ENCODE measurements around the gene C6orf120.

DNA sequence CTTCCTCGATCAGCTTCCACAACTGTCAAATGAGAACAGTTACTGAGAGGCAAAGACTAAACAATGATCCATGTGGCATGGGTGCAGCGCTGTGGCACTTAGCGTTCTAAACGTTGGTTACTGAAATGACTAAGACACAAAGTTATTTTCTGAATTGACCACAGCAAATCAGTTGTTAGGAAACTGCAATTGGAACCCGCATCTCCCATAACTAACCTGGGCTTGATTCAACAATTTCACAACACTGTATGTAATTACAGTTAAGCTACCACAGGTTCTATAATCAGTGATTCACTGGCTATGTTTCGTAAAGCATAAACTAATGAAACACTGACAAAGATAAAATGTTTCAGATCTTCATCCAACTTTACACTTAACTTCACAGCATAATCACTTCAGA lies 12.6 kb upstream of the C6orf120 start:
- TF ChIP-seq, protein P1, sequence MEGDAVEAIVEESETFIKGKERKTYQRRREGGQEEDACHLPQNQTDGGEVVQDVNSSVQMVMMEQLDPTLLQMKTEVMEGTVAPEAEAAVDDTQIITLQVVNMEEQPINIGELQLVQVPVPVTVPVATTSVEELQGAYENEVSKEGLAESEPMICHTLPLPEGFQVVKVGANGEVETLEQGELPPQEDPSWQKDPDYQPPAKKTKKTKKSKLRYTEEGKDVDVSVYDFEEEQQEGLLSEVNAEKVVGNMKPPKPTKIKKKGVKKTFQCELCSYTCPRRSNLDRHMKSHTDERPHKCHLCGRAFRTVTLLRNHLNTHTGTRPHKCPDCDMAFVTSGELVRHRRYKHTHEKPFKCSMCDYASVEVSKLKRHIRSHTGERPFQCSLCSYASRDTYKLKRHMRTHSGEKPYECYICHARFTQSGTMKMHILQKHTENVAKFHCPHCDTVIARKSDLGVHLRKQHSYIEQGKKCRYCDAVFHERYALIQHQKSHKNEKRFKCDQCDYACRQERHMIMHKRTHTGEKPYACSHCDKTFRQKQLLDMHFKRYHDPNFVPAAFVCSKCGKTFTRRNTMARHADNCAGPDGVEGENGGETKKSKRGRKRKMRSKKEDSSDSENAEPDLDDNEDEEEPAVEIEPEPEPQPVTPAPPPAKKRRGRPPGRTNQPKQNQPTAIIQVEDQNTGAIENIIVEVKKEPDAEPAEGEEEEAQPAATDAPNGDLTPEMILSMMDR (IDR thresholded peaks at IDR 0.05): no peak
- no peak for TF ChIP-seq POLR2AphosphoS5 (IDR thresholded peaks at IDR 0.05)
